Karpas-422 (cell line): ENCODE data around the gene ZC3H14. TPM values are rescaled to one million over a fixed set of nuclear protein-coding genes. Genes with fewer than 3 reads are reported as not detected.

Source experiments
- DNase-seq: peaks from one replicate; pipeline ENCODE4 v3.0.0-alpha.2; 2015
- H2AFZ ChIP-seq: fragments of 200-600 bp; sonication (generic); 2 replicates; pipeline ENCODE4 v1.6.1; 2014; ENCODE audit warnings: antibody characterized with exemption, low read length, mixed read lengths
- H3K27ac ChIP-seq: fragments of 200-600 bp; sonication (generic); 2 replicates; pipeline ENCODE4 v1.5.1; 2014; ENCODE audit warnings: mild to moderate bottlenecking, low read length, moderate library complexity
- H3K27me3 ChIP-seq: fragments of 200-600 bp; sonication (generic); 2 replicates; pipeline ENCODE4 v1.6.1; 2014; ENCODE audit warnings: low read length, mixed read lengths
- H3K36me3 ChIP-seq: fragments of 200-600 bp; sonication (generic); 2 replicates; pipeline ENCODE4 v1.6.1; 2014; ENCODE audit warnings: low read length, mixed read lengths; ENCODE audit not compliant: insufficient read depth
- H3K4me1 ChIP-seq: fragments of 200-600 bp; sonication (generic); 2 replicates; pipeline ENCODE4 v1.6.1; 2014; ENCODE audit warnings: mild to moderate bottlenecking, low read length, mixed read lengths
- H3K4me2 ChIP-seq: fragments of 200-600 bp; sonication (generic); 2 replicates; pipeline ENCODE4 v1.6.1; 2014; ENCODE audit warnings: low read length, low read depth, mild to moderate bottlenecking; ENCODE audit not compliant: poor library complexity, severe bottlenecking
- H3K4me3 ChIP-seq: fragments of 200-600 bp; sonication (generic); 2 replicates; pipeline ENCODE4 v1.5.1; 2014; ENCODE audit warnings: mild to moderate bottlenecking, antibody characterized with exemption, low read length, mixed read lengths
- H3K79me2 ChIP-seq: fragments of 200-600 bp; sonication (generic); 2 replicates; pipeline ENCODE4 v1.6.1; 2014; ENCODE audit warnings: mild to moderate bottlenecking, low read length, mixed read lengths
- H3K9ac ChIP-seq: fragments of 200-600 bp; sonication (generic); 2 replicates; pipeline ENCODE4 v1.6.0; 2014; ENCODE audit warnings: low read length
- H3K9me2 ChIP-seq: fragments of 200-600 bp; sonication (generic), shearing (Covaris generic); replicated peaks from 2 replicates; pipeline ENCODE4 v1.6.0; 2014; ENCODE audit warnings: mild to moderate bottlenecking, low read length, moderate library complexity; ENCODE audit not compliant: insufficient read depth
- H3K9me3 ChIP-seq: fragments of 300-700, 200-600 bp; sonication (generic); 2 replicates; pipeline ENCODE4 v1.6.1; 2014; ENCODE audit warnings: low read length, mixed read lengths
- H4K20me1 ChIP-seq: fragments of 200-600 bp; sonication (generic); 2 replicates; pipeline ENCODE4 v1.6.1; 2014; ENCODE audit warnings: mild to moderate bottlenecking, antibody characterized with exemption, low read length, low read depth; ENCODE audit not compliant: insufficient read depth
- total RNA-seq: library from RNA; depleted of rRNA; stranded (reverse); fragments of >200 nt; shearing (Covaris generic); gene quantifications from 2 replicates; pipeline ENCODE4 v1.2.3, GENCODE V29; 2014; ENCODE audit warnings: low replicate concordance

ZC3H14 gene
- total RNA-seq, 1 experiment from 2014 or later = 91.1 TPM

DNA sequence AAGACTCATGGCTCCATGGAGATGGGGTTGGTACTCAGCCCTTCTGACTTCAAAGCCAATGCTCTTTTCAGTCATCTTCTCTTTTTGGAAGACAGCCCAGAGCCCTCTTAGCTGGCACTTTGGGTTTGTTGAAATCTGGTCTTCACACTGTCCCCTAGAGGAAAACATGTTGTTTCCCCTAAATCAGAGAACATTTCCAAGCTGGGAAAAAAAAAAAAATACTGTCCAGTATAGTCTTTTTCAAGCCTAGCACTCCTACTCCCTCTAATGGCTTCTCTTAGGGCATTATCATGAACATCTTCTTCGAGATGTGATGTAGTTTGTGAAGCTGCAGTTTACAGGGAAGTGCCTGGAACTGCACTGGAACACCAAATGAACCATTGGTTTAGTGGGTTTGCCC, 3.0 kb upstream of the ZC3H14 start:
- no peak overlapping the region for H2AFZ ChIP-seq
- H3K27me3 ChIP-seq = no peaks in the 10 kb centered on the region
- peaks cover 19% of the 10 kb centered on the region for H3K79me2 ChIP-seq
- H4K20me1 ChIP-seq = peaks cover 7% of the 10 kb centered on the region; the same call in 1 of the 2 replicates
- no peaks in the 10 kb centered on the region for H3K9me2 ChIP-seq
- H3K9ac ChIP-seq = no peak overlapping the region
- DNase-seq = no peak
- H3K9me3 ChIP-seq = no peaks in the 10 kb centered on the region
- no peak overlapping the region for H3K27ac ChIP-seq
- H3K4me1 ChIP-seq = peaks cover 22% of the 10 kb centered on the region
- peaks cover 3% of the 10 kb centered on the region; the same call in 1 of the 2 replicates for H3K36me3 ChIP-seq
- H3K4me3 ChIP-seq = no peak overlapping the region
- no peak overlapping the region for H3K4me2 ChIP-seq

DNA sequence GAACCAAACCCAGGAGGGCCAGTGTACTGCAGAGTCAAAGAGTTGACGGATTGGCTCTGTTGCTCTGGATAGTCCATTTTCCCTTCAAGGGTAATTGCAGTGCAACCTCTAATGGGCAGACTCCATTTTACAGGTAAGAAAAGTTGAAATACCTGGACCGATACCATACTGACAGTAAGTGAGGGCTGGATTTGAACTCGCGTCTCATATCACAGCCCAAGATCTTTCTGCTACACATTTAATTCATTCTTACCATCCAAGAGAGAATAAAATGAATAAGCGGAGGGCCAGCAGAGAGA, 356 bp upstream of the ZC3H14 start:
- H3K9ac ChIP-seq = peak overlapping the region; percentile 93
- peak overlapping the region; percentile 90 for H3K4me3 ChIP-seq
- no peak for DNase-seq
- H3K27me3 ChIP-seq = no peaks in the 10 kb centered on the region
- peaks cover 7% of the 10 kb centered on the region; the same call in 1 of the 2 replicates for H4K20me1 ChIP-seq
- H3K9me3 ChIP-seq = 0 out of 2 replicates have a peak, but pooled peaks cover under 1% of the 10 kb centered on the region
- H2AFZ ChIP-seq = peak overlapping the region; percentile 40
- peaks cover 18% of the 10 kb centered on the region for H3K4me1 ChIP-seq
- peak overlapping the region; percentile 92 for H3K4me2 ChIP-seq
- H3K27ac ChIP-seq = no peak overlapping the region
- peaks cover 16% of the 10 kb centered on the region for H3K36me3 ChIP-seq
- H3K79me2 ChIP-seq = peaks cover 37% of the 10 kb centered on the region
- H3K9me2 ChIP-seq = no peaks in the 10 kb centered on the region

DNA sequence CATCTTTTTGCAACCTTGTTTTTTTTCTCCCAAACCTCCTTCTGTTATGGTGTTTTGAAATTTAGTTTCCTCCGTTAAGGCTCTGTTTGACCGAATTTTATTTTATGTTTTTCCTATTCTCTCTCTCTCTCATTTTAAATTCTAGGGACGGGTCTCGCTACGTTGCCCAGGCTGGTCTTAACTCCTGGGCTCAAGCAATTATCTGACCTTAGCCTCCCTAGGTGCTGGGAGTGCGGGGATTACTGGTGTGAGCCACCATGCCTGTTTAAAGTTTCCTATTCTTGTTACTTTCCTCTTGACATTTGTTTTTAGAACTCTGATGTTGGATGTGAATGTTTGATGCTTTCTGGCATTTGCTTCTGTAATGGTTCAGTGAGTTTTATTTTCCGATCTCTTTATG, 1.0 kb downstream of the ZC3H14 start:
- Histone ChIP-seq H3K27me3 (no peaks in the 10 kb centered on the region), H4K20me1 (peaks cover 7% of the 10 kb centered on the region; the same call in 1 of the 2 replicates), H3K9me2 (no peaks in the 10 kb centered on the region), H3K4me3 (peak overlapping the region; percentile 90), H3K36me3 (peaks cover 30% of the 10 kb centered on the region), H3K79me2 (peaks cover 47% of the 10 kb centered on the region), H3K4me1 (peaks cover 18% of the 10 kb centered on the region), H3K4me2 (peak overlapping the region; percentile 92), H2AFZ (peak overlapping the region; percentile 80; the same call in 1 of the 2 replicates), H3K9ac (peak overlapping the region; percentile 93), H3K27ac (no peak overlapping the region), H3K9me3 (0 out of 2 replicates have a peak, but pooled peaks cover 5% of the 10 kb centered on the region)
- DNase-seq = no peak

DNA sequence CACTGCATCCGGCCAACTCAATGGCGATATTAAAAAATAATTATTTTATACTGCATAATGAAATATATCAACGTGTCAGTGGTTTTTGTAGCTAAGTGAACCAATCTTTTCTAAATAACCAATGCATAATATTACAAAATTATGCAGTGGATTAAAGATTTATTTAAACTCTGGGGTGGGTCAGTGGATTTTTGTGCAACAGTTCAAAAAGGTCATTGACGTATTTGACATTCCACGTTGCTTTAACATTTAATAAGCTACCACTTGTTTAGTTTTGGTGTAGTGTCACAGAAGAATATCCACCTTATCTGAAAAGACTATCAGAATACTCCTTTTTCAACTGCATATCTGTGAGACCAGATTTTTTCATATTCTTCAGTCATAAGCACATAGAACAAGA, 2.6 kb downstream of the ZC3H14 start:
- DNase-seq = no peak
- H3K27ac ChIP-seq = no peak overlapping the region
- peaks cover 7% of the 10 kb centered on the region; the same call in 1 of the 2 replicates for H4K20me1 ChIP-seq
- peaks cover 51% of the 10 kb centered on the region for H3K79me2 ChIP-seq
- peaks cover 18% of the 10 kb centered on the region for H3K4me1 ChIP-seq
- peaks cover 45% of the 10 kb centered on the region for H3K36me3 ChIP-seq
- 0 out of 2 replicates have a peak, but pooled peaks cover 5% of the 10 kb centered on the region for H3K9me3 ChIP-seq
- no peaks in the 10 kb centered on the region for H3K9me2 ChIP-seq
- no peak overlapping the region for H3K4me3 ChIP-seq
- H3K27me3 ChIP-seq = no peaks in the 10 kb centered on the region
- no peak overlapping the region for H3K9ac ChIP-seq
- H3K4me2 ChIP-seq = no peak overlapping the region
- no peak overlapping the region for H2AFZ ChIP-seq

DNA sequence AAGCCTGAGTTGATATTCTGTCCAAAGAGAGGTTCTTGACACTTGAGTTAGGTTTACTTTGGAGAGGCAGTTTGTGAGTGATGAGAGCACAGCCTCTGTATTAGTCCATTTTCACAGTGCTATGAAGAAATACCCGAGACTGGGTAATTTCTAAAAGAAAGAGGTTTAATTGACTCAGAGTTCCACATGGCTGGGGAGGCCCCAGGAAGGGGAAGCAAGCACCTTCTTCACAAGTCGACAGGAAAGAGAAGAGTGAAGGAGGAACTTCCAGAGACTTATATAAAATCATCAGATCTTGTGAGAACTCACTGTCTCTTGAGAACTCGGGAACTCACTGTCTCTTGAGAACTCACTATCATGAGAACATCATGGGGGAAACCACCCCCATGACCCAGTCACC, 5.4 kb downstream of the ZC3H14 start:
- Histone ChIP-seq H3K79me2 (peaks cover 54% of the 10 kb centered on the region), H3K4me3 (no peak overlapping the region), H3K36me3 (peaks cover 62% of the 10 kb centered on the region), H3K9me3 (0 out of 2 replicates have a peak, but pooled peaks cover 5% of the 10 kb centered on the region), H3K4me2 (no peak overlapping the region), H3K9me2 (no peaks in the 10 kb centered on the region), H3K4me1 (peaks cover 13% of the 10 kb centered on the region), H4K20me1 (peaks cover 7% of the 10 kb centered on the region; the same call in 1 of the 2 replicates), H2AFZ (no peak overlapping the region), H3K27me3 (no peaks in the 10 kb centered on the region), H3K27ac (no peak overlapping the region), H3K9ac (no peak overlapping the region)
- peak; percentile 52 for DNase-seq

DNA sequence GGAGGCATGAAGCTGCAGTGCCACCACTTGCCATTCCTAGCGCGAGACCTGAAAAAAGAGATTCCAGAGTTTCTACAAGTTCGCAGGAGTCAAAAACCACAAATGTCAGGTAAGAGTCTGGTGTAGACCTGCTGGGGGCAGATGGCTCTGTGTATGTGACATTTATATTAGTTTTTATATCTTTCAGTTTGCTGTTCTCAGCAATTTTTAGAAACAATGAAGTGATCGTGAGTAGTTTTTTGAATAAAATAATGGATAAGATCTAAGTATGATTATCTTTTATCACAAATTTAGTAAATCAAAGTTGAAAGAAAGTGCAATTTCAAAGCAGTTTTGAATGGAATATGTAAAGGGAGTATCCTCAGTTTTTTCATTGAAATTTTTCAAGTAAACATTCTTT, 9.3 kb downstream of the ZC3H14 start:
- 0 out of 2 replicates have a peak, but pooled peaks cover 5% of the 10 kb centered on the region for H3K9me3 ChIP-seq
- H3K79me2 ChIP-seq = peaks cover 23% of the 10 kb centered on the region
- H3K9ac ChIP-seq = no peak overlapping the region
- H3K27me3 ChIP-seq = no peaks in the 10 kb centered on the region
- no peaks in the 10 kb centered on the region for H3K9me2 ChIP-seq
- H3K4me3 ChIP-seq = no peak overlapping the region
- H3K36me3 ChIP-seq = peaks cover 77% of the 10 kb centered on the region
- no peak overlapping the region for H3K27ac ChIP-seq
- H4K20me1 ChIP-seq = no peaks in the 10 kb centered on the region
- no peak overlapping the region for H2AFZ ChIP-seq
- H3K4me2 ChIP-seq = no peak overlapping the region
- H3K4me1 ChIP-seq = no peaks in the 10 kb centered on the region
- DNase-seq = no peak

DNA sequence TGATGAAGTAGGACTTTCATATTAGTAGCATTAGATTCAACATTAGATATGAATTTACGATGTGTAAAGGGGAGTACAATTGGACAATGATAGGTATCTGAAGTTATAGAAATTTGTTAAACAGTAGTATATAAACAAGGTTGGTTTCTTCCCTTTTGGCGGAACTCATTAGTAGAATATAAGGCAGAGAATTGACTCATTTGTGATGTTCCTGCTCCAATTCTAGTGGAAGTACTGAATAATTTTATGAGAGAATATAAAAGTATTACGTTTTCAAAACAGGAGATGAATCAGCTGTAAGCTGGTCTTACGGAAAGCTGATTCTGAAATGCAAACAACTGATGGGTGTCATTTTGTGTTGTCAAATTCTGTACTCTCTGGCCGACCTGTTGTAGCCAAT, 13.4 kb downstream of the ZC3H14 start:
- Histone ChIP-seq H3K36me3 (peaks cover 60% of the 10 kb centered on the region), H3K79me2 (peaks cover 5% of the 10 kb centered on the region; the same call in 1 of the 2 replicates), H3K9me2 (no peaks in the 10 kb centered on the region), H3K4me3 (no peak overlapping the region), H3K9me3 (no peaks in the 10 kb centered on the region), H3K4me1 (no peaks in the 10 kb centered on the region), H2AFZ (no peak overlapping the region), H3K27ac (no peak overlapping the region), H3K4me2 (no peak overlapping the region), H3K9ac (no peak overlapping the region), H4K20me1 (no peaks in the 10 kb centered on the region), H3K27me3 (no peaks in the 10 kb centered on the region)
- no peak for DNase-seq

DNA sequence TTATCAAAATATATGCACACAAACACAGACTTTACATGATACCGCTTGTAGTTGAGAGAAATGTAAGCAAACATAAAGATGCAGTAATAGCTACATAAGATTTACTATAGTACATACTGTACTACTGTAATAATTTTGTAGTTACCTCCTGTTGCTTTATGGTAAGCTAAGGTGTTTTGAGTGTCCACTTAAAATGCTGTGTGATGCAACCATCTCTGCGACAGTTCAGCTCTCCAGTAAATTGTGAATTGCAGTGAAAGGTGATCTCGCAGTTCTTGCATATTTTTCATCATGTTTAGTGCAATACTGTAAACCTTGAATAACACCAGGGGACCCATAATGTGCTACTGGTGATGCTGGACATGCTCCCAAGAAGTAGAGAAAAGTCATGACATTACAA, 21.6 kb downstream of the ZC3H14 start:
- no peak for DNase-seq
- Histone ChIP-seq H3K79me2 (peaks cover 29% of the 10 kb centered on the region), H3K4me3 (no peak overlapping the region), H3K36me3 (peaks cover 46% of the 10 kb centered on the region), H3K9ac (no peak overlapping the region), H3K9me3 (no peaks in the 10 kb centered on the region), H3K4me2 (no peak overlapping the region), H3K27ac (no peak overlapping the region), H3K4me1 (no peaks in the 10 kb centered on the region), H4K20me1 (no peaks in the 10 kb centered on the region), H2AFZ (no peak overlapping the region), H3K27me3 (no peaks in the 10 kb centered on the region), H3K9me2 (no peaks in the 10 kb centered on the region)
